Stomach (tissue), 4 donors: ENCODE data around the gene ZDHHC11.
"Not testable (repeated sequence)": the region's sequence is repeated elsewhere in the genome, so short reads cannot be mapped to it uniquely, and the experiment has no call there.

Experiments used
- EP300 ChIP-seq: sonication (generic); formaldehyde crosslinking; IDR thresholded peaks from one replicate; pipeline ENCODE4 v1.6.1; 2017; ENCODE audit warnings: antibody characterized with exemption
- POLR2AphosphoS5 ChIP-seq, 3 donors: sonication (generic); formaldehyde crosslinking; IDR thresholded peaks; one replicate each; pipeline ENCODE4 v1.6.1; 2016; ENCODE audit warnings: antibody characterized with exemption in 3 of 3
- TF ChIP-seq, protein P1 (sequence below), 7 experiments: fragments of 450-650 bp in 4 of 7; fragments of 200-600 bp in 3 of 7; sonication (generic) in 3 of 7; IDR thresholded peaks; one replicate each; pipeline ENCODE4 v1.5.1; 2016 to 2019; ENCODE audit warnings: antibody characterized with exemption in 7 of 7, control low read depth in 2 of 7, mild to moderate bottlenecking in 1 of 7

DNA sequence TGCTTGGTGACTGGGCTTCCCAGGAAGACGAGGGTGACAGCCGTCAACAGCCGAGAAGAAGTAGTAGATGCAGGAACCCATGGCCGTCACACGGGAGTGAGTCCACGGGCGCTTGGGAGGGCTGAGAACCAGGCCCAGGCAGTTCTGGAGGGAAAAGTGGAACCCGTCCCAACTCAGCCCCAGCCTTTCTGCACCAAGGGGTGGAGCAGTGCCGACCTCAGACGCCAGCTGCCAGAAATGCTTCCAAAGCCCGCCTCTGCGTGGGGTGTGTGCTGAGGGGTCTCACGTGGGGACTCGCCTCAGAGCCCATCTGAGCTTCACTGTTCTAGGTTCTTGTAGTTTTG, 78.3 kb downstream of the ZDHHC11 start:
- TF ChIP-seq POLR2AphosphoS5 (IDR thresholded peaks at IDR 0.05); EP300: not testable (repeated sequence)
- TF ChIP-seq, protein P1, sequence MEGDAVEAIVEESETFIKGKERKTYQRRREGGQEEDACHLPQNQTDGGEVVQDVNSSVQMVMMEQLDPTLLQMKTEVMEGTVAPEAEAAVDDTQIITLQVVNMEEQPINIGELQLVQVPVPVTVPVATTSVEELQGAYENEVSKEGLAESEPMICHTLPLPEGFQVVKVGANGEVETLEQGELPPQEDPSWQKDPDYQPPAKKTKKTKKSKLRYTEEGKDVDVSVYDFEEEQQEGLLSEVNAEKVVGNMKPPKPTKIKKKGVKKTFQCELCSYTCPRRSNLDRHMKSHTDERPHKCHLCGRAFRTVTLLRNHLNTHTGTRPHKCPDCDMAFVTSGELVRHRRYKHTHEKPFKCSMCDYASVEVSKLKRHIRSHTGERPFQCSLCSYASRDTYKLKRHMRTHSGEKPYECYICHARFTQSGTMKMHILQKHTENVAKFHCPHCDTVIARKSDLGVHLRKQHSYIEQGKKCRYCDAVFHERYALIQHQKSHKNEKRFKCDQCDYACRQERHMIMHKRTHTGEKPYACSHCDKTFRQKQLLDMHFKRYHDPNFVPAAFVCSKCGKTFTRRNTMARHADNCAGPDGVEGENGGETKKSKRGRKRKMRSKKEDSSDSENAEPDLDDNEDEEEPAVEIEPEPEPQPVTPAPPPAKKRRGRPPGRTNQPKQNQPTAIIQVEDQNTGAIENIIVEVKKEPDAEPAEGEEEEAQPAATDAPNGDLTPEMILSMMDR (IDR thresholded peaks at IDR 0.05): not testable (repeated sequence)
